ENCODE data around the gene ZNF518B.

Gene ZNF518B

DNA sequence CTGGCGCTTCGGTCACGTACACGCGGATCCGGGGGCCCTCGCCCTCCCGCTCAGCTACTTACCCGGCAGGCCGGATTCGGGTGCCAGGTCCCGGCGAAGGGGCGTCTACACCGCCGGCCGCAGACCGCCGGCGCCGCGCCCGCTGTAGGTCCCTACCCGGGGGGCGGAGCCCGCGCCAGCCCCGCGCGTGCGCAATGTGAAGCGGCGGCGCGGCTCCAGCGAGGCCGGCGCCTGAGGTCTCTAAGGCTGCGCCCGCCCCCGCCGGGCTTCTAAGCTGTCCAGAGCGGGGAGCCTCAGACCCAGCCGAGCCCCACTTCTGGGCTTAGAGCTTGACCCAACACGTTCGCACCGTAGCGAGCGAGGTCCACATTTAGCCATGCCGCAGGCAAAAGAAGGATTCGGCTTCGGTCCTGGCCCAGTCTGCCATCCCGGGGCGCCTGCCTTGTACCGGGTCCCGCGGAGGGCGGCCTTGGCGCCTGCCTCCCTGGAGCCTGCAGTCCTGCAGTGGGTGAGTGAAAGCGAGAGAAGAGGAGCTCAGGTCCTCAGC, at the start of gene ZNF518B:
Gene ZNF518B (minus strand): TSS at position 172 of the 547 bp plus-strand sequence. CDS start 11,098 bp downstream, outside the sequence.
- peak; percentile 95 for DNase-seq (ENCODE audit: low spot score)

GRCh38 chr4:10506077-10506476, 48.9 kb upstream of the ZNF518B start:
- DNase-seq (ENCODE audit: low spot score), result no peak

GRCh38 chr4:10504570-10505179, 47.4 kb upstream of the ZNF518B start:
- DNase-seq (ENCODE audit: low spot score), result no peak

DNA sequence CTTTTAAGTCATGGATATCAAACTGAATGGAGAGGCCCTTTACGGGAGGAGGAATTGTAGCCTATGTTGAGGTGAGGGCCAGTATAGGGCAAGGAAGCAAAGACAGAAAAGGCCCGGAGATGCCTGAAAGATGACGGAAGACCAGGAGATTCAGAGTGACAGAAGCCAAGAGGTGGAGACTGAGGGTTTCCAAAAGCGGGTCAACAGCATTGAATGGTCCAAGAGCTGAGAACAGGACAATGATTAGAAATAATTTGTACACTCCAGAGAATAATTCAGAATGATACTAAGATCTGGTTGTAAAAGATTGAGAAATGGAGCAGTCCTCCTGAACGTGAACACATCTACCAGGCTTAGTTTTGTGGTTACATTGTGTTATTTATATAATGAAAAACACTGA, 45.5 kb upstream of the ZNF518B start:
- DNase-seq (ENCODE audit: low spot score), result no peak

- DNase-seq (ENCODE audit: low spot score), result no peak
Measured at GRCh38 chr4:10500776-10501175, 43.5 kb upstream of the ZNF518B start.

DNA sequence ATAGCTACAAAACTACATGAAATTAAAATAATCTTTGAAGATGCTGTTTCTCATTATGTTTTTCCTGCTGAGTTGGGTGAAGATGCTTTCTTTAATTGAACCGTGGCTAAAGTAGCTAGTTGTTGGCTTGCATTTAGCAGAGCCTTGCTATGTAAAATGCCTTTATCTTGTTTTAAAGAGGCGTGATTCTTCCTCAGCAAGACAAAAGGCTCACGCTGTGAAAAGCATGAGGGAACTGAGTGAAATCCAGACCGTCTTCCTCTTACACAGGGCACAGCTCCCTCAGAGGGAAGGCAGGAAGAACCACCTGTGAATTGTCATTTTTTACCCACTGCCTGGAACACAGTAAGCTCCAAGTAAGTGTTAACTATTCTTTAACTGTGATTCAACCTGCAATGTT, 39.0 kb upstream of the ZNF518B start:
- no peak for DNase-seq (ENCODE audit: low spot score)

- DNase-seq (ENCODE audit: low spot score), result no peak
Measured at GRCh38 chr4:10495651-10496050, 38.4 kb upstream of the ZNF518B start.

GRCh38 chr4:10492464-10492863, 35.2 kb upstream of the ZNF518B start:
- no peak for DNase-seq (ENCODE audit: low spot score)

DNA sequence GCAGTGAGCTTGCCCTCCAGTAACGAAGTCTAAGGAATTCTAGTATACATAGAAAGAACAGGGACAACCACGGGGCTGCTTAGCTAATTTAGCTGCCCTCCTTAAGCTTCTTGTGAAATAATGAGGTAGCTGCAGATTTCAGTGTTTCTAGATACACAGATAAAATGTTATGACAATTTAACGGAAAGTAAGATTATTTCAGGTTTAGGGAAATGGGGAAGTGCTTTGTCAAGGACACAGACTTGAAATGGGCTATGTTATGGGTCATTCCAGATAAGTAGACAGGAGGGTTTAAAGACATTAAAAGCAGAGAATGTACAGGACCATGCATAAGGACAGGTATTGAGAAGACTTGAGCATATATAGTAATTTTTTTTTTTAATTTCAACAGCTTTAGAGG, 34.2 kb upstream of the ZNF518B start:
- DNase-seq (ENCODE audit: low spot score), result no peak

GRCh38 chr4:10490996-10491395, 33.8 kb upstream of the ZNF518B start:
- DNase-seq (ENCODE audit: low spot score), result no peak

DNA sequence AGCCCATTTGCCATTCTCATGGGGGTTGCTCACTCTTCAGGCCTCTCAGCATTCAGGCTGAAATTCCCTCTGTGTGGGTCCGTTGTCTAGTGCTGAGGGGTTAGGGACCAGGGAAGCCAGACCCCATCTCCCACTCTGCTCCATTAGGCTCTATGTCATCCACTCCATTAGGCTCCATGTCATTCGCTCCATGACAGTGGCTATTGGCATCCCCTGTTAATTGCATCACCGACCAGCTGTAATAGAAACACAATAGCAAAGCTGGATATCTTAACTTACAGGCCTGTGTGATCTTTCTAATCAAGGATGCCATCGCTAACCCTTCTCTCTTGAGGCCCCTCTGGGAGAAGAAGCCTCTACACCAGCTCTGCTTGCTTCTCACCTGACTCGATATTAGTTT, 25.7 kb upstream of the ZNF518B start:
- no peak for DNase-seq (ENCODE audit: low spot score)

DNA sequence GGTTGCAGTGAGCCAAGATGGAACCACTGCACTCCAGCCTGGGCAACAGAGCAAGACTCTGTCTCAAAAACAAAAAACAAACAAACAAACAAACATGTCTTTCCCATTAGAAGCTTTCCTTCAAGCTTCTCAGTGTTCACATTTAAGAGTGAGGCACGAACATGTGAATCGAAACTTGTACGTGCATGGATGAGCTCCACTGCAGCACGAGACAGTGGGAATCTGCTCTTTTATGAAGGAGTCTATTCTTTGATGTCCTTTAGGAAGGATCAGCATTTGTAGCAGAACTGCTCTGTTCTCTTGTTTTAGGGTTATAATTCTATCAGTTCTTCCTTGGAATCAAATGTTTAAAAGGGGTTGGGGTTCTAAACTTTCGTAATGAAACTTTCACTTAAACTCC, 23.4 kb upstream of the ZNF518B start:
- no peak for DNase-seq (ENCODE audit: low spot score)

DNA sequence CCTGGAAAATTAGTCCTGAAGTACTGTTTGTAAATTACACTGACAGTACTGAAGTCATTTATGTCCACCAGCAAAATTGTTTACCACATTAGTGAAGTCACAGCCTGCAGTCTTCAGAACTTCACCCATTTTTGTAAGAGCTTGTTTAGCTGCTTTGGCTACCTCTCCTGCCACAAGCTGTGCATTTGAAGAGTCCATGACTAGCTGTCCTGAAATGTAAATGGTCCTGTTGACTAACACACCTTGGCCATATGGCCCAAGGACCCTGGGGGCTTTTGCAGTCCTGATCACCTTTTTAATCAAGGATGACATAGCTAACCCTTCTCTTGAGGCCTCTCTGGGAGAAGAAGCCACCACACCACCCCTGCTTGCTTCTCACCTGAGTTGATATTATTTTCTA, 21.4 kb upstream of the ZNF518B start:
- no peak for DNase-seq (ENCODE audit: low spot score)

- DNase-seq (ENCODE audit: low spot score), result no peak
Measured at GRCh38 chr4:10470505-10470904, 13.3 kb upstream of the ZNF518B start.

- no peak for DNase-seq (ENCODE audit: low spot score)
Measured at GRCh38 chr4:10466161-10466560, 8.9 kb upstream of the ZNF518B start.

DNA sequence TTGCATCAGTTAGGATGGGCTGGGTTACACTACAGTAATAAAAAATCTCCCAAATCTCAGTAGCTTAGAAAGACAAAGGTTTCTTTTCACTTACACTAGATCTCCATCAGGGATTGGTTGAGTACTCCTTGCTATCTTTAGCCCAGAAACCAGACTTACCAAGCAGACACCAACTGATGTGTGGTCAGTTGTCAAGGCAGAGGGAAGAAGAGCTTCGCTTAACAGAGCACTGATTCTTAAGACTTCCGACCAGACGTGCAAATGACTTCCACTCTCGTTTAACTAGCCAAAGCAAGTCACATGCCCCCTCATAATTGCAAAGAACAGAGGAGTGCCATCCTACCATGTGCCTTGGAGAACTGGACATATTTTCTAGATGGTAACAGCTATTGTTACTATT, 5.7 kb upstream of the ZNF518B start:
- DNase-seq (ENCODE audit: low spot score), result no peak

DNA sequence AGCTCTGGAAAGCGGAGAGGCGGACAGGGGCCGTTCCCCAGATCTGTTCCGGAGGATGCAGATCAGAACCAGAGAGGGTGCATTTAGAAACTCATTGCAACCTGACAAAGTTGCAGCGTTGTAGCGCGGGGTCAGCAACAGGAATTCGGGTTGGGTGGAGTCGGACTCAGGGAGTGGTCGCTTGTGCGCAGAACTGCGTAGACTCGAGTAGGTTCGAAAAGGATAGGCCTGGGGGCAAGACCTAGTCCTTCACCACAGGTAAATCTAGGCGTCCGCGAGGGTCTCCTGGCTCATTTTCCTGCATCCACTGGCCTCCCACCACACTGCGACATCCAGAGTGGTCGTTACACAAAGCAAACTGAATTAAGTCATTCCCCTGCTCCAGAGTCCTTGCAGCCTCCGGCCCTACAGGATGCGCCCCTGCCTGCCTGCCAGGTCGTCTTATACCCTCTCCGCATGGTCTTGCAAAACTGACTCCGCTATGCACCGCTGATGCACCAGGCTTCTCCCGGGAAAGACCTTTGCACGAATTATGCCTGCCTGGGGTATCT, 4.7 kb upstream of the ZNF518B start:
- no peak for DNase-seq (ENCODE audit: low spot score)

GRCh38 chr4:10461091-10461849, 4.0 kb upstream of the ZNF518B start:
- peak; percentile 93 for DNase-seq (ENCODE audit: low spot score)

DNA sequence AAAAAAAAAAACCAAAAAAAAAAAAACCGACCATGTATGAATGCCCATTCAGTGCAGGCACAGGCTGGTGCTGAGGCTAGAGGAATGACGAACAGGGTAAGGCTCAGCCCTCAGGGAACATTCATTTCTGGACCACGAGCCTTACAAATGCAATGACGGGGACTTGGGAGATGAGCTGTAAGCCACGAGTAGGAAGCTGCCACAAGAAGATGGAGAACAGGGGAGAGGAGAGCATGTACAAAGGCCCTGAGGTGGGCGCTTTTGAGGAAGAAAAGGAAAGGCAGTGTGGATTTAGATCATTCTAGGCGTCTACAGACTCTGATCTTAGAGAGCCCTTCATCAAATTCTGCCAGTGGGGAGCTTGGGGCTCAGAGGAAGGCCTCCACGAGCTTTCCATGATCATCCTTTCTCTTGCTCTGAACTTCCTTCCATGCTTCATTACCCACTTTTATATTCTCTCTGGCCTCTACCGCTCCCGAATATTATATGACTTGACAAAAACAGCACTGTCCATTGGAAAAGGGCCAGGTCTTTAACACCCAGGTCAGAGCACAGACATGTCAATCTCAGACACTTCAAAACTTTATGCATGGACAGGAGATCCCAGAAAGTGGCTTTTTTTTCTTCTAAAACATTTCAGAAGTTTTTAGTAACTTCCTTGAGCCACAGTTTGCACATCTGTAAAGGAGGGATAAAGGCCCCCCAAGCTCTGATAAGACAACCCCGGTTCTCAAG, 3.3 kb upstream of the ZNF518B start:
- DNase-seq (ENCODE audit: low spot score), result no peak

GRCh38 chr4:10459305-10459704, 2.1 kb upstream of the ZNF518B start:
- DNase-seq (ENCODE audit: low spot score), result no peak

DNA sequence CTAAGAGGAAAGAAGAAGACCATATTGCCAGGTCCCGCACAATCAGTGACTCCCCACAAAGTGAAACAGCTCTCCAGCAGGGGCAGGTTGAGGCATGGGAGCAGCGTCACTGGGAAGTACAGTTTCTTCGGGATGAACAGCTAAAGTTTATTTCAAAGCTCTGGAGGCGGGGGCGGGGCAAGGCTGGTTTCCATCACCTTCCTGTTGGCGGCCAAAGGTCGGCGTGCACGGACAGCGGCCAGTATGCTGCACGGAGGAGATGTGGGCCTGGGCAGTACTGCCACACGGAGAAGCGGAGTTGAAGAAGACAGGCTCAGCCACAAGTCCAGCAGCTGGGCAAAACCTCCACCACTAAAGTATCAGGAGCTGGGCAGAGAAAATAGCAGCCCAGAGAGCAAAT, 951 bp upstream of the ZNF518B start:
- no peak for DNase-seq (ENCODE audit: low spot score)

DNA sequence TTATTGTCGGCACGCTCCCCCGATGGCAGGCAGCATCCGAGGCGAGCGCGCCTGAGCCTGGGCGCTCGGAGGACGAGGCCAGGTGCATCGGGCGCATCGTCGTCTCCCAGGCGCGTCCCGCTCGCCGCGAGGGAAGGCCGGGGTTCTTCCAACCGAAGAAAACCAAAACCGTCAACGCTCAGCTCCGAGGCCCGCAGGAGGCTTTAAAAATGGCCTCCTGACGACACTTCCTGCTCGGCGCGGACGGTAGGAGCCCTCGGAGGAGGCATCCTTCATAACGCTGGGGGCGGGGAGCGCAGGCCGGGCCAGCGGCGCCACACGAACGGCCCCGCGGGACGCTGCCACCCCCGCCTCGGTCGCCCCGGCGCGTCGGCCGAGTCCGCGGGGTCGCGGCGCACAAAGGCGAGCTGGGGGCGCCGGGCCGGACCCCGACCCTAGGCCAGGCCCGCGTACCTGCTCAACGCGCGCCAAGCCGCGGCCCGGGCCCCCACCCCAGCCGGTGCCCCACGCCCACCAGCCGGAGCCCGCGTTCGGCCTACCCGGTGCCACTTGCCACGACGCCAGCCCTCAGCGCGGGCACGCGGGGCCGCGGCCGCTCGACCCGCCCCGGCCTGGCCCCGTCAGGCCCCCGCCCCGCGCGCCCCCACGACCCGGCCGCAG, 501 bp downstream of the ZNF518B start:
- DNase-seq (ENCODE audit: low spot score), result peak; percentile 63

All from AG20443 (cell line).